Glomerular endothelial cell (primary cell): ENCODE data around the gene LCLAT1. TPM values are rescaled to one million over a fixed set of nuclear protein-coding genes. Genes with fewer than 3 reads are reported as not detected.

Experiments
- DNase-seq: peaks from one replicate; pipeline ENCODE4 v3.0.0-alpha.2; 2011; ENCODE audit warnings: low read depth, low spot score; ENCODE audit errors: extremely low read depth
- total RNA-seq: library from RNA; depleted of rRNA; stranded (reverse); fragments of >200 nt; gene quantifications from 2 replicates; pipeline ENCODE4 v1.2.3, GENCODE V29; 2015

Gene LCLAT1
- total RNA-seq = 11.1 and 21.9 TPM in 2 replicates

- no peak for DNase-seq
Measured at GRCh38 chr2:30447149-30448045, at the start of gene LCLAT1. LCLAT1 (plus strand) TSS chr2:30447246; CDS start chr2:30525591, 78,345 bp downstream.

DNA sequence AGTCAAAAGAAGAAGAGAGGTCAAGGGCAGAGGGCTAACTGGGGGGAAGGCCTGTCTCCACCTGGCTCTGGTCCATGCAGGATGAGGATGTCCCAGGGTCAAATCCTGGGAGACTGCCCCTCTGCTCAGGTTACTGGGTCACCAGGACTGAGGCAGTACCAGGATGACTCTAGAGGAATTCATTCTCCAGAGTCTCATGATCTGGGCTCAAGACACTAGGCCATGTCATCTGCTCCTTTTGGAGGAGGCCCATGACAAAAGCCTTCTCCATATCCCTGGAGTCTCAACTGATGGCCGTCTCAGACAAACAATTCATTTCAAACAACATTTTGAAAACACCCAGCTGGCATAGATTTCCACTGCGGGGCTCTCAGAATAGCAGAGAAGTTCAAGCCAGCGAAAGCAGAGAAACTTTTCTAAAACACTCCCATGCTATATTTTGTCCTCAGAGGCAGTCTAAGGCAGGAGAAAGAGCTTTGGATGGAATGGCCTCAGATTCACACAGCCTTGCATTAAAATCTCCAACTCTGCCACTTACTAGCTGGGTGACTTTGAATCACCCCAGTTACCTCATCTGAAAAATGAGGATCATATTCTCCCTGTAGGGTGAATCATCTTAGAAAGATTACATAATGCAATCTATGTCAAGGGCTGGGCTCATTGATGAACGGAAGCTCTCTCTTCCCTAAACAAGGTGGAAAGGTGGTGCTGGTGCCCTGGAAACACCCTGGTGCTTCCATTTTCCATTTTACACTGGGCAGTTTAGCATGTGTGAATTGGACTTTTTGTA, 48.8 kb upstream of the LCLAT1 start:
- no peak for DNase-seq

DNA sequence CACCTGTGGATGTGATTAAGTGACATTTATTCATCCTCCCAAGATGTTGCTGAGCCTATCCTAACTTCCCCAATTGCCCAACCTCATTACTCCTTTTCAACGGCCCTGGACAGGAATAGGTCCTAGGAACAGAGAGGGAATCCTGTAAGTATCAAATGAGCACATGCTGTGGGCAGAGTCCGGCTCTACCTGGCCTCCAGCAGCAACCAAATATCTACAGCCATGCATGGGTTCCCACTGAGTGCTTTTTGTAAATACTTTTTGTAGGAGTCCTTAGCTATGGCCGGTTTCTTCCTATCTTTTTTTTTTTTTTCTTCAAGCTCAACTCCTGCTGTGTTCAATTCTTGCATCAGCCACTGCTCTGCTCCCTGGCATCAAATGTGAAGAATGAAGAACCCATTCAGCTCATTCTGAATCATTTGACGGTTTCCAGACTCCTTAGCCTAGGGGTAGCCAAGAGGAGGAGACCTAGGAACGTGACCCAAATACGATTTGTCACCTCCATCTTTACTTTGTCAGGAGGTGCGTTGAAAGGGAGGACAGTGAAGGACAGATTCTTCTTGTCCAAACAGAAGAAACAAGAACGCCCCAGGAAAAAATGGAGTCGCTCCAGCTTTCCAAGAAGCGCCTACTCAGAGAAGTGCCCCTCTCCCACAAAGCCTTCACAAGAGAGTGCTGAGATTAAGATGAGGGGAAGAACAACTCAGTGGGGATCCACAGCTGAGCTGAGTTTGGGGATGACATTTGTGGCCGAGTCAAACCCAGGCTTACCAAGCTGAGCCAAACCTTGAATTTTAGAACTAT, 46.7 kb upstream of the LCLAT1 start:
- no peak for DNase-seq

GRCh38 chr2:30402441-30403182, 44.4 kb upstream of the LCLAT1 start:
- DNase-seq = no peak

- DNase-seq = no peak
Measured at GRCh38 chr2:30403592-30404312, 43.3 kb upstream of the LCLAT1 start.

GRCh38 chr2:30404319-30405259, 42.5 kb upstream of the LCLAT1 start:
- DNase-seq = no peak

GRCh38 chr2:30405260-30405605, 41.8 kb upstream of the LCLAT1 start:
- no peak for DNase-seq

GRCh38 chr2:30406853-30407252, 40.2 kb upstream of the LCLAT1 start:
- no peak for DNase-seq

DNA sequence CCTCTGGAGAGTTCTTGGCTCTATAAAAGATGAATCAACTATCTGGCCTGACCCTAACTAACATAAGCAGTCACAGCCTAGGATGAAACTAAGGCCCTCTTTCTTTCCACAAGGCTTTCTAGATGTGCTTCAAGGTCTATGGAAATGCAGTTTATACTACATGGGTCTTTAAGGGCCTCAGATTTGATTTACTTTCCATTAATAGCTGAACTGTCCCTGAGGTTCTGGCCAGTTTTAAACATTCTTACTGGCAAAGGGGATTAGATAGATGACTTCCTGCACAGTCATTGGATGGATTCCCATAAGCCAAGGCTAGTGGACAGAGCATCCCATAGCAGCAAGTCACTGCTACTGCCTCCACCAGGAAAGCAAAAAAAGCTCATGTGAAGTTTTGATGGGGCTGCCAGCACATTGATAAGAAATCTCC, 38.1 kb upstream of the LCLAT1 start:
- no peak for DNase-seq

GRCh38 chr2:30410217-30410616, 36.8 kb upstream of the LCLAT1 start:
- DNase-seq = no peak

DNA sequence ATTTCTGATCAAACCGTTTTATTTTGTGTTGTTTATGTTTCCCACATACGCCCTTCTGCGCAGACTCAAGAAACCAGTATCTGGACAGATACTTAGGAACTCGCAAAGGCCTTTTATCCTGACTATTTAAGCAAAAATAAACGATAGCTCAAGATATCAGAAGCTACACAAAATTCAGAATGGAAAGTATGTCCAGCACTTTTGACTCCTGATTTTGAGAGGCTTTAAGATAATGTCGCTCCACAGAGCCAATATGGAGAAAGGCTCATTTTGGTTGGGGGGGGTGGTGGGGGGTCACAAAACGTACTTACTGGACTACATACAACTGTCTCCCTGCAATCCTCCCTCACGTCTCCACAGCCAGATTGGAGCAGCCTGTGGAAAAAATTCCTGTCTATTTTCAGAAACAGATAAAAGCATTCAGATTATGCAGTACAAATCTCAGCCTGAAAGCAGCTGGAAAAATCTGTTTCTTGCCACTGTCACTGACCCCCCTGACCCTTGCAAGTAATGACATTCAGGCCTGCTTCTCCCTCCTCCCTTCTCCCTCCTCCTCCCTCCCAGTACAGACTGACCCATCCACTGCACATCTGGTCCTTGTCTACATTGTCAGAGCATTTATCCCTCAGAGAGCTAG, 34.9 kb upstream of the LCLAT1 start:
- DNase-seq = no peak

GRCh38 chr2:30412684-30413570, 34.1 kb upstream of the LCLAT1 start:
- DNase-seq = no peak

DNA sequence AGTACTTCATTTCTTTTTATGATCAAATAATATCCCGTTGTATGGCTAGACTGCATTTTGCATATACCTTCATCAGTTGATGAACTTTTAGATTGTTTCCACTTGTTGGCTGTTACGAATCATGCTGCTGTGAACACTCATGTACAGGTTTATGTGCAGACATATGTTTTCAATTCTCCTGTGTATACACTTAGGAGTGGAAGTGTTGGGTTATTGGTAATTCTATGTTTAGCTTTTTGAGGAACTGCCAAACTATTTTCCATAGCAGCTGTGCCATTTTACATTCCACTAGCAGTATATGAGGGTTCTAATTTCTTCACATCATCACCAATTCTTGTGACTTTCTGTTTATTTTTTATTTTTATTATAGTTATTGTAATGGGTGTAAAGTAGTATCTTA, 32.1 kb upstream of the LCLAT1 start:
- no peak for DNase-seq

DNA sequence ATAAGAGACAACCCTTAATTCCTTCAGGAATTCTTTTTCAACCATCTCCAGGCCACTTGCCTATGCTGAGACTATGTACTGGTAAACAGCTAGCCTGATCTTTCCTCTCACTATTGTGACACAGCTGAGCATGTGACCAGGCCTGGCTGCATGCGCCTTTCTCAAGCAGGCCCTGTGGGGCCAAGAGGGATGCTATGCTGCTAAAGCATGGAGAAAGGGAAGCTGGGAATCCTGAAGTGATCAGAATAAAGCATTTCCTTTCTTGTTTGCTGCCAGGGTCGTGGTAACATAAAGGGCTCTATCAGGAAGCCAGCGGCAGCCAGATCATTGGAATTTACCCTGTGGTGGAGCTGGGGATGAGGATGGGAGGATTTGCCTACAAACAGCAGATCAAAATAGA, 29.8 kb upstream of the LCLAT1 start:
- no peak for DNase-seq

DNA sequence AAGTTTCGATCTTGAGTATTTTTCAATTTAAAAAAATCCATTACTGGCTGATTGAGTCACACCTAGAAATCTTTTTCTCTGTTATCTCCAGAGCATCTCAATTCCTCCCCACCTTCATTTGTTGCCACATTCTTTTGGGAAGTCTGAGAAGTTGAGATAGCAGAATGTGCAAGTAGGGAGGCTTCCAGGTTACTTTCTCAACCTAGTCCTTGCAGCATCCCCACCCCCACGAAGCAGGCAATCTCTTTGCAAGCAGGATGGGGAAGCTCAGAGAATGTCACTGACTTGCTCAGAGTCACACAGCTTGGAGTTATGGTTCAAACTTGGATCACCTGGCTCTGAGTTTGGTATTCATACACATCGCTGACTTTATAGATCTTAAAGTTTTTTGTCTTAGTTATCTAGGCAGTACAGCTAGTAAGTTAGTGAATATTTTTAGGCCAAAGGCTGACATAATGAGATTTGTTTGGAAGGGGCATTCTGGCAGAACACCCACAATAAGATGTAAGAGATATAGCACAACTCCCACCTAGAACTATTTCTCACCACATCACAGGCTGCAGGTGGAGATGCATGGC, 25.9 kb upstream of the LCLAT1 start:
- DNase-seq = no peak

DNA sequence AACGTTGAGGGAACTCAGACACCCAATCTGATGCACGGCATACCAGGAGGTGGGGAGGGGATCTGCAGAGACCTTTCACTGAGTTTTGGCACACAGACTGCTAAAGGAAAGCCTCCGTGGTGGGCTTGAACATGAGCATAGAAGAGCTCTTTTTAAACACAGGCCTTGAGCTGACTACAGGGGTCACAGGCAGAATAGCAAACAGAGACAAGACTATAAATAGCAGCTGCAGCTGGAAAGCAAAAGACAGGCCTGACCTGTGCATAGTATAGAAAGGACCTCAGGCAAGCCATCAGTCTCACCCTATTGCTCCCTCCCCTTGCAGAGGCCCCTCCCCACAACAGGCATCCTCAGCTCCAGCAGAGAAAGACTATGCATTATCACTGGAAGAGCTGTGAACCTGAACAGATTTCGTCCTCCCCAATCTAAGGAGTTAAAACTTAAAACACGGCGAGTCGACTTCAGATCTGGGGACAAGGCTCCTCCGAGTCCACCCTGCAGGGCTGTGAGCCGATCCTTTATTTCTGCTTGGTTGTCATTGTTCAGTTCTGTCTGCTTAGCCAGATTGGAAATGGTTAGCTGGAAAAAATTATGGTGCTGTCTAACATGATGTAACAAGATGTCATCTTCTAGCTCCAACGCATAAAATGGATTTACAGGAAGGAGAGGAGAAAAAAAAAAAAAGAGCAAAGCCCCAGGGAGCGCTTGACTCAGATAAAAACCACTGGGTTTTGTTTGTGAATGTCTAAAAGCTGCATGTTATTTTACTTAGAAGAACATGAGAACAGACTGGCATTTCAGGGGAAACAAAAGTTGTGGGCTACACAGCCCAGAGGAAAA, 25.2 kb upstream of the LCLAT1 start:
- no peak for DNase-seq
